Effector CD4-positive, alpha-beta T cell (primary cell): ENCODE measurements around the gene SIVA1.

Experiments used
- DNase-seq: peaks from one replicate; pipeline ENCODE4 v3.0.0-alpha.2; 2020

Gene SIVA1

GRCh38 chr14:104785708-104786080 is 32.7 kb downstream of the SIVA1 start:
- no peak for DNase-seq

DNA sequence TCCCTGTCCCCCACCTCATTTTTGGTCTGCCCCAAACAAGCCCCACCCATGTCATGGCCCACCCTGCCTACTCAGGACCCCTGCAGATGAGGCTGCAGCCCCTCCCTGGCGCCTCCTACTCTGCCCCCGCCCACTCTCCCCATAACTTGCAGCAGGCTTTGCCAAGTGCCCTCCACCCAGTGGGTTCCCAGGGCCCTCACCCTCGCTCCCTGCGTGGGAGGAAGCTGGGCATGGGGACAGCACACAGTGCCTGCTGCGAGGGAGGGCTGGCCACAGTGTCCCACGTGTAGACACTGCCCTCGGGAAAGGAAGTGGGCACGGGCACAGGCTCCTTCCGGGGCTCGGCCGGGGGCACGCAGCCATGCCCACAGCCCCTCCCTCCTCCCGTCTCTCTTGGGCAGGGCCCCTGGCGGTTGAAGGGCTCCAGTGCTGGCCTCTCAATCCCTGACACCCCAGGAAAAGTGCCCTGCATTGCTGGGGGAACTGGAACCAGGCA is 33.2 kb downstream of the SIVA1 start:
- no peak for DNase-seq

- DNase-seq: no peak
Measured at GRCh38 chr14:104786726-104787675, 34.1 kb downstream of the SIVA1 start.

- DNase-seq: no peak
Measured at GRCh38 chr14:104787736-104788135, 34.8 kb downstream of the SIVA1 start.

- no peak for DNase-seq
Measured at GRCh38 chr14:104788161-104788818, 35.3 kb downstream of the SIVA1 start.

- DNase-seq: no peak
Measured at GRCh38 chr14:104788873-104789663, 36.1 kb downstream of the SIVA1 start.

- no peak for DNase-seq
Measured at GRCh38 chr14:104789752-104790743, 37.1 kb downstream of the SIVA1 start.

GRCh38 chr14:104791425-104791824 is 38.5 kb downstream of the SIVA1 start:
- no peak for DNase-seq

- no peak for DNase-seq
Measured at GRCh38 chr14:104792101-104792884, 39.3 kb downstream of the SIVA1 start.

- no peak for DNase-seq
Measured at GRCh38 chr14:104792945-104793702, 40.2 kb downstream of the SIVA1 start.

- no peak for DNase-seq
Measured at GRCh38 chr14:104793703-104793959, 40.7 kb downstream of the SIVA1 start.

GRCh38 chr14:104794099-104794498 is 41.2 kb downstream of the SIVA1 start:
- no peak for DNase-seq

DNA sequence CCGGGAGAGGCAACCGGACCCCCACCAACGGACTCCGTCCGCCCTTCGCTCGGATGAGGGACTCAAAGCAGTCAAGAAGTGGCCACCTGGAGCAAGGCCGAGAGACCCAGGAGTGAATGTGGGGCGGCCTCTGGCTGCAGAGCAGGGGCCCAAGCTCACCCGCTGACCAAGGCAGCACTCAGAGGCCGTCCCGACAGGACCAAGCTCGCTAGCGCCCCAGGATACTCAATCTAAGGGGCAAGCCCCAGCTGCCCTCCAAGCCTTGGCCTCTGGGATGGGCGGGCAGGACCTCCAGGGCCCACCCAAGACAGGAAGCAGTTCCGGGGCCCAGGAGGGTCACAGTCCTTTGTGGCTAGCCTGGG is 41.7 kb downstream of the SIVA1 start:
- DNase-seq: no peak

GRCh38 chr14:104794993-104795780 is 42.2 kb downstream of the SIVA1 start, which contains the start of gene AKT1:
TSS of gene AKT1 (minus strand) at chr14:104795748. CDS start at chr14:104792643, 3,105 bp downstream.
- no peak for DNase-seq

GRCh38 chr14:104795781-104796686 is 43.1 kb downstream of the SIVA1 start:
- peak; percentile 47 for DNase-seq

GRCh38 chr14:104796687-104797081 is 43.7 kb downstream of the SIVA1 start:
- no peak for DNase-seq

DNA sequence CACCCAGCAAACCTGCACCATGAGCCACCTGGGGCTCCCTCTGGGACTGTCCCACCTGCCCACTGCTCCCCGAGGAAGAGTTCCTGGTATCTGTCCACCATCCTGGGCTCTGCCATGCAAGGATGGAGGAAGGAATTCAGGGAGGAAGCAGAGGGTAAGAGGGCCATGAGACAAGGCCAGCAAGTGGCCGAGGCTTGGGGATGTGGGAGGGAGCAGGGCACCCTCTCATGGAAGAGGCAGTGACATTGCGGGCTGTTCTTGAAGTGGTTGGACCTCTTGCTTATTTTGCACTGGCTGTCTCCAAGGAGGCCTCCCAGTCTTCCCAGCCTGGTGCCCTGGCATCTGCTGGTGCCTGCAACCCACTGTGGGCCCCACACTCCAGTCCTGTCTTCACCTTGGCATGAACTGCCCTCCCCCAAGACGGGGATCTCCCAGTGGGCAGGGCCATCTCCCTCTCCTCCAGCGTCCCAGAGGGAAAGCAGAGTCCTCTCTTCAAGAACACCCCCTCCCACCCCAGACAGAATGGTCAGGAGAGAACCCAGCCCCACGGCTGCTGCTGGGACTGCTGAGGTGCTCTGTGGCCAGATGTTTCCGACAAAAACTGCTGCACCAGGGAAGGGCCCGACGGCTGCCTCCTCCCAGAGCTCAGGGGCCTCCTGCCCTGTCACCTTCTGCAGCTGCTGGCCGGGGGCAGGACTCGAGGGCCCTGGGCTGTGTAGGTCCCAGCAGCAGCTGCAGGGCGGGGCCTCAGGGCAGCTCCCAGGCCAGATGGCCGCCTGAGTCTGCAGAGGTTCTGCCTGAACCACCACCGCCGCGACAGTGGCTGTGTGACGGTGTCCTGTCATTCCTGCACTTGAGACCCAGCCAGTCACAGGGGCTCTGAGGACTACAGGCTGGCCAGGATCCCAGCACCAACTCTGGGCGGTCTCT is 44.4 kb downstream of the SIVA1 start:
- no peak for DNase-seq
